ENCODE measurements around the gene NYAP1.

- TF ChIP-seq CTCF (conservative IDR thresholded peaks at IDR 0.05; ENCODE audit: low read length) (no peak), EZH2phosphoT487 (IDR thresholded peaks at IDR 0.05; ENCODE audit: borderline replicate concordance, low read depth, low read length) (no peak)
Observed at GRCh38 chr7:100484673-100485045, 932 bp downstream of the NYAP1 start.
